ENCODE data around the gene FARP1.
A peak's percentile ranks its signal among the peaks of the same experiment; 100 is the strongest.

FARP1 gene

DNA sequence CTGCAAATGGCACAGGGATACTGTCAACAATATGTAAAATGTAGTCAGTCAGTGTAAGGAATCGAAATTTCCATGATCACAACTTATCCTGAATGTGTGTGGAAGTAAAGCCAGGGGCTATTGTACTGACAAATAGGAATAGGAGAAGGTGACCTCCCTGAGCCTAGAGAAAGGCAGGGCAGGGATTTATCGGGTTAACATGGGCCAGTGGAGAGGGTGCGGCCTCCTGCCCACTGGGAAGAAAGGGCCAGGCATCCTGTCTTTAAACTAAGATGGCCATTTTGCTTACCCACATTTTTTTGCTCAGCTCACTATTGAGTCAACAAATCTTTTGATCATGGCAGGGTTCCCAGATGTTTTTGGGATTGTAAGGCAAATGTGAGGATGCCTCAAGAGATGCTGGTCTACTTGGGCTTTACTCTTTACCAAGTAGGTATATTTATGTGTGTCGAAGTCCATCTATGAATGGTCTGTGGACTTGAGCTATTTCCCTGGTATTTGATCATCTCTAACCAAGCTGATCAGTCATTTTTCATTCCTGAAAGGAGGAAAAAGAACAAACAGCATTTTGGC lies 150.8 kb downstream of the FARP1 start:
- TF ChIP-seq CTCF (IDR thresholded peaks at IDR 0.05; ENCODE audit: low read depth, low read length, missing control alignments), result no peak
- DNase-seq (ENCODE audit: low read depth), result peak; percentile 44
- H3K4me3 ChIP-seq (ENCODE audit: low read depth, low read length), result no peak overlapping the region
- in situ Hi-C loops (cut with HindIII; ENCODE audit: low sequenced_read_pairs), result no loop called here

DNA sequence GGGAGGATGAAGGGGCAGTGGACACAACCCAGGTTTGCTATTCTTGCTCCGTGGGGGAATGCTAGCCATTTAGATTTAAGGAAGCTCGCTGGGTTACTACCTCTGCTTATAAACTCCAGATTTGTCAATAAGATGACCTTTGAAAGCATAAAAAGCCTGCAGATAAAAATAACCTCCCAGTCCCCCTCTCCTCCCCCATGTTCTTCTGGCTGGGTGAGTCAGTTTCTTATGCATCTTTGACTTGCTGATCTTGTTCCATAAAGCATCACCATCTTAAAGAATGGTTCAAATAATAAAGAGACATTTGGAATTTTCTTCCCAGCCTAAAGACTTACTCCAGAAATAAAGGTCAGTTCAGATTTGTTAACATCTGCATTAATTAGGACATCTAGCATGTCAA lies 152.5 kb downstream of the FARP1 start:
- no peak for TF ChIP-seq CTCF (IDR thresholded peaks at IDR 0.05; ENCODE audit: low read depth, low read length, missing control alignments)
- in situ Hi-C loops (cut with HindIII; ENCODE audit: low sequenced_read_pairs), result no loop called here
- DNase-seq (ENCODE audit: low read depth), result no peak
- H3K4me3 ChIP-seq (ENCODE audit: low read depth, low read length), result no peak overlapping the region

DNA sequence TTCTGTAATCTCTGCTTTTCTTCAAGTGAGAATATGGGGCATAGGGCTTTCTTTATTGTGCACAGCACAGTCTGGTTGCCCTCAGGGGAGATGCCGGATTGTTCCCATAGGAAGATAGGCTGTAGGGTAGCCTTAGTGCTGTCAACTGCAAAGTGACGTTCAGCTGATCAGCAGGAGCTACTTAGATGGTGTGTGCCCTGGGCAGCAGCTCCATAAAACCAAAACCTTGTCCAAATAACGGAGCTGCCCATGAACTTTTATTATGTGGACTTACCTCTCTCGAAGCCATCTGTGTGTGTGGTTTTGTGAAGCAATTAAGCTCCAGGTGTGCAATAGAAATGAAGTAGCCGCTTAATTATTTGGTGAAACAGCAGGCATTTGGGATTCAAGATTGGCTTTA lies 154.2 kb downstream of the FARP1 start:
- TF ChIP-seq CTCF (IDR thresholded peaks at IDR 0.05; ENCODE audit: low read depth, low read length, missing control alignments), result no peak
- DNase-seq (ENCODE audit: low read depth), result no peak
- H3K4me3 ChIP-seq (ENCODE audit: low read depth, low read length), result no peak overlapping the region
- in situ Hi-C loops (cut with HindIII; ENCODE audit: low sequenced_read_pairs), result no loop called here

- TF ChIP-seq CTCF (IDR thresholded peaks at IDR 0.05; ENCODE audit: low read depth, low read length, missing control alignments), result no peak
- no peak for DNase-seq (ENCODE audit: low read depth)
- no peak overlapping the region for H3K4me3 ChIP-seq (ENCODE audit: low read depth, low read length)
- in situ Hi-C loops (cut with HindIII; ENCODE audit: low sequenced_read_pairs), result no loop called here
Measured at GRCh38 chr13:98297745-98298144, 154.9 kb downstream of the FARP1 start.

- no peak overlapping the region for H3K4me3 ChIP-seq (ENCODE audit: low read depth, low read length)
- DNase-seq (ENCODE audit: low read depth), result no peak
- in situ Hi-C loops (cut with HindIII; ENCODE audit: low sequenced_read_pairs), result no loop called here
- no peak for TF ChIP-seq CTCF (IDR thresholded peaks at IDR 0.05; ENCODE audit: low read depth, low read length, missing control alignments)
Measured at GRCh38 chr13:98298599-98298998, 155.7 kb downstream of the FARP1 start.

DNA sequence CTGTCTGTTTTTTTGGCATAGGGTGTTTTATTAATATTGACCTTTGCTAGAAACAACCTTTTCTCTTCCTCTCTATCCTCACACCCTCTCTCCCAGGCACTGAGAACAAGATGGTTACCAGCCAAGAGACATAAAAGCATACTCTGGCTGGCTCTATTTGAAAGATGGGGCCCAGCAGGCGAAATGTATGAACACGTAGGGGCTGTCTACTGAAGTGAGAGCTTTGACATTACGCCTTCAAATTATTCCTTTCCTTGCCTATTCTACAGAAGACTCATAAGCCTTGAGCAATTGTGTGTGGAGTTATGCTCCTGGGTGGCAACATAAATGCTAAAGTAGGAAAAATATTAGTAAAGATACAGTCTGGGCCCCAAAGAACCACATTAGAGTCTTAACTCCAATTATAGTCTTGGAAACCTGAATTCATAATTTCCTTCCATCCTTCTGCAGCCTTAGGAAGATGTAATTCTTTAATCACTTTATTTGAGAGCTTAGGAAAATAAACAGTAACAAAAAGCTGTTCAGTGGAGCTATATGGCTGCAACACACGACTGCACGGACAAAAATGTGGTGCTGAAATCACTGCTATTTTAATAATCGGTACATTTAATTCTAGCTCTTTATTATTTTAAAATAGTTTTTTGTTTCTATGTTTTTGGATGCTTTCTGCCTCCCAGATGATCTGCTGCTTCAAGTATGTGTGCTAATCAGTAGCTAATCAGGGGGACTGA lies 156.5 kb downstream of the FARP1 start:
- in situ Hi-C loops (cut with HindIII; ENCODE audit: low sequenced_read_pairs), result no loop called here
- no peak for TF ChIP-seq CTCF (IDR thresholded peaks at IDR 0.05; ENCODE audit: low read depth, low read length, missing control alignments)
- H3K4me3 ChIP-seq (ENCODE audit: low read depth, low read length), result no peak overlapping the region
- no peak for DNase-seq (ENCODE audit: low read depth)
